GM19043 (cell line): ENCODE results near the gene CCDC152.
"Not testable (repeated sequence)": the region's sequence is repeated elsewhere in the genome, so short reads cannot be mapped to it uniquely, and the experiment has no call there.

Source experiments
- ATAC-seq: cut with Tn5 transposase; IDR thresholded peaks from one replicate; pipeline ENCODE4 v1.9.1; 2021; ENCODE audit warnings: low read depth; ENCODE audit not compliant: unreplicated experiment

CCDC152 gene

GRCh38 chr5:42811591-42812446, 55.2 kb downstream of the CCDC152 start, which contains the start of gene SELENOP:
SELENOP (minus strand) TSS chr5:42811892; CDS start chr5:42808353, 3,539 bp downstream.
- ATAC-seq: no peak

- ATAC-seq: no peak
Measured at GRCh38 chr5:42812620-42813019, 56.0 kb downstream of the CCDC152 start.

GRCh38 chr5:42813533-42813932, 56.9 kb downstream of the CCDC152 start:
- ATAC-seq: no peak

GRCh38 chr5:42816546-42816945, 59.9 kb downstream of the CCDC152 start:
- ATAC-seq: not testable (repeated sequence)

GRCh38 chr5:42819745-42820144, 63.1 kb downstream of the CCDC152 start:
- no peak for ATAC-seq

GRCh38 chr5:42822548-42822947, 65.9 kb downstream of the CCDC152 start:
- no peak for ATAC-seq

- no peak for ATAC-seq
Measured at GRCh38 chr5:42824347-42824976, 67.8 kb downstream of the CCDC152 start.

GRCh38 chr5:42825422-42826148, 69.0 kb downstream of the CCDC152 start:
- no peak for ATAC-seq

GRCh38 chr5:42826757-42827515, 70.3 kb downstream of the CCDC152 start:
- ATAC-seq: no peak

GRCh38 chr5:42828671-42829070, 72.1 kb downstream of the CCDC152 start:
- no peak for ATAC-seq

- no peak for ATAC-seq
Measured at GRCh38 chr5:42830924-42831323, 74.3 kb downstream of the CCDC152 start.

- no peak for ATAC-seq
Measured at GRCh38 chr5:42832060-42832459, 75.4 kb downstream of the CCDC152 start.

GRCh38 chr5:42836070-42836769, 79.6 kb downstream of the CCDC152 start:
- ATAC-seq: no peak

- ATAC-seq: no peak
Measured at GRCh38 chr5:42837601-42838000, 81.0 kb downstream of the CCDC152 start.

- ATAC-seq: no peak
Measured at GRCh38 chr5:42839196-42839595, 82.6 kb downstream of the CCDC152 start.

- ATAC-seq: no peak
Measured at GRCh38 chr5:42840269-42840668, 83.7 kb downstream of the CCDC152 start.

- no peak for ATAC-seq
Measured at GRCh38 chr5:42840842-42841567, 84.4 kb downstream of the CCDC152 start.

GRCh38 chr5:42842921-42843641, 86.5 kb downstream of the CCDC152 start:
- ATAC-seq: no peak
